ENCODE data around the gene FFAR1.

DNA sequence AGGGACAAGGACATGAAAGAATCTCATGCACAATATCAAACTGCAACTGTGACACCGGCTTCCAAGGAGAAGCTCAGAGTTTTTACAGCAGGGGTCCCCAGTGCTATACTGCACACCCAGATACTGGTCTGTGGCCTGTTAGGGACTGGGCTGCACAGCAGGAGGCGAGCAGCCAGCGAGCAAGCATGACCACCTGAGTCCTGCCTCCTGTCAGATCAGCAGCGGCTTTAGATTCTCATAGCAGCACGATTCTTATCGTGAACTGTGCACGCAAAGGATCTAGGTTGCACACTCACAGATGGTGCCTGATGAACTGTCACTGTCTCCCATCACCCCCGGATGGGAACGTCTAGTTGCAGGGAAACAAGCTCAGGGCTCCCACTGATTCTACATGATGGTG is 31.8 kb upstream of the FFAR1 start:
- TF ChIP-seq, protein P1, sequence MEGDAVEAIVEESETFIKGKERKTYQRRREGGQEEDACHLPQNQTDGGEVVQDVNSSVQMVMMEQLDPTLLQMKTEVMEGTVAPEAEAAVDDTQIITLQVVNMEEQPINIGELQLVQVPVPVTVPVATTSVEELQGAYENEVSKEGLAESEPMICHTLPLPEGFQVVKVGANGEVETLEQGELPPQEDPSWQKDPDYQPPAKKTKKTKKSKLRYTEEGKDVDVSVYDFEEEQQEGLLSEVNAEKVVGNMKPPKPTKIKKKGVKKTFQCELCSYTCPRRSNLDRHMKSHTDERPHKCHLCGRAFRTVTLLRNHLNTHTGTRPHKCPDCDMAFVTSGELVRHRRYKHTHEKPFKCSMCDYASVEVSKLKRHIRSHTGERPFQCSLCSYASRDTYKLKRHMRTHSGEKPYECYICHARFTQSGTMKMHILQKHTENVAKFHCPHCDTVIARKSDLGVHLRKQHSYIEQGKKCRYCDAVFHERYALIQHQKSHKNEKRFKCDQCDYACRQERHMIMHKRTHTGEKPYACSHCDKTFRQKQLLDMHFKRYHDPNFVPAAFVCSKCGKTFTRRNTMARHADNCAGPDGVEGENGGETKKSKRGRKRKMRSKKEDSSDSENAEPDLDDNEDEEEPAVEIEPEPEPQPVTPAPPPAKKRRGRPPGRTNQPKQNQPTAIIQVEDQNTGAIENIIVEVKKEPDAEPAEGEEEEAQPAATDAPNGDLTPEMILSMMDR (conservative IDR thresholded peaks at IDR 0.05): no peak
- TF ChIP-seq ZFX (IDR thresholded peaks at IDR 0.05): no peak

Measured in C4-2B (cell line).